OCI-LY7 (cell line): ENCODE measurements around the gene UACA.

ENCODE experiments used
- CTCF ChIP-seq: fragments of 200-600 bp; sonication (generic); conservative IDR thresholded peaks from 2 replicates; pipeline ENCODE4 v1.5.1; 2014; ENCODE audit warnings: mild to moderate bottlenecking, antibody characterized with exemption, low read length, moderate library complexity, mixed read lengths
- EZH2phosphoT487 ChIP-seq: fragments of 200-600 bp; sonication (generic); IDR thresholded peaks from 2 replicates; pipeline ENCODE4 v1.6.1; 2018; ENCODE audit warnings: low read depth, borderline replicate concordance, mild to moderate bottlenecking, mixed run types, antibody characterized with exemption, low read length, moderate library complexity, mixed read lengths

- TF ChIP-seq CTCF (no peak), EZH2phosphoT487 (no peak)
Observed at GRCh38 chr15:70625438-70625837, 137.9 kb downstream of the UACA start.
